ENCODE results near the gene SNTN.

DNA sequence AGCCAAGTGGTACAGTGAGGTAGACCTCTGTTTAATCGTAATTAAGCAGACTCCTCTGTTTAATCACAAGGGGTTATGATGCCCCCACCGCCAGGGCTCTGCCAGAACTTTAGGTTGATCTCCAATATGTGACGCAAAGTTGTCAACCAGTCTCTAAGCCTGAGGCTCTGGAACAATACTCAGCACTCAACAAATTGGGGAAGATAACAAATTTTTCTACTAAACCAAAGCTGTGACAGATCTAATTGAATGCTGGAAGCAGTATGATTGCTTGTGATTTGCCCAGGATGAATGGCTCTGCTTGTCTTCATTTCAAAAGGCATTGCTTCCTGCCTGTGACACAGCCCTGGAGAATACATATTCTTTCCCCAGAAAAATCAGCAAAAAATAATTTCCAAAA, 57.1 kb downstream of the SNTN start:
- TF ChIP-seq EP300 (IDR thresholded peaks at IDR 0.05): no peak
- no peak for TF ChIP-seq CTCF (IDR thresholded peaks at IDR 0.05)
- TF ChIP-seq POLR2A (IDR thresholded peaks at IDR 0.05): no peak
